ENCODE measurements around the gene SOX8. TPM values are rescaled to one million over a fixed set of nuclear protein-coding genes. Genes with fewer than 3 reads are reported as not detected.

The SOX8 gene
- polyA plus RNA-seq, 3 donors, result not detected

GRCh38 chr16:1006781-1007180, 25.2 kb downstream of the SOX8 start:
- TF ChIP-seq, protein P1, sequence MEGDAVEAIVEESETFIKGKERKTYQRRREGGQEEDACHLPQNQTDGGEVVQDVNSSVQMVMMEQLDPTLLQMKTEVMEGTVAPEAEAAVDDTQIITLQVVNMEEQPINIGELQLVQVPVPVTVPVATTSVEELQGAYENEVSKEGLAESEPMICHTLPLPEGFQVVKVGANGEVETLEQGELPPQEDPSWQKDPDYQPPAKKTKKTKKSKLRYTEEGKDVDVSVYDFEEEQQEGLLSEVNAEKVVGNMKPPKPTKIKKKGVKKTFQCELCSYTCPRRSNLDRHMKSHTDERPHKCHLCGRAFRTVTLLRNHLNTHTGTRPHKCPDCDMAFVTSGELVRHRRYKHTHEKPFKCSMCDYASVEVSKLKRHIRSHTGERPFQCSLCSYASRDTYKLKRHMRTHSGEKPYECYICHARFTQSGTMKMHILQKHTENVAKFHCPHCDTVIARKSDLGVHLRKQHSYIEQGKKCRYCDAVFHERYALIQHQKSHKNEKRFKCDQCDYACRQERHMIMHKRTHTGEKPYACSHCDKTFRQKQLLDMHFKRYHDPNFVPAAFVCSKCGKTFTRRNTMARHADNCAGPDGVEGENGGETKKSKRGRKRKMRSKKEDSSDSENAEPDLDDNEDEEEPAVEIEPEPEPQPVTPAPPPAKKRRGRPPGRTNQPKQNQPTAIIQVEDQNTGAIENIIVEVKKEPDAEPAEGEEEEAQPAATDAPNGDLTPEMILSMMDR (IDR thresholded peaks at IDR 0.05), result no peak

DNA sequence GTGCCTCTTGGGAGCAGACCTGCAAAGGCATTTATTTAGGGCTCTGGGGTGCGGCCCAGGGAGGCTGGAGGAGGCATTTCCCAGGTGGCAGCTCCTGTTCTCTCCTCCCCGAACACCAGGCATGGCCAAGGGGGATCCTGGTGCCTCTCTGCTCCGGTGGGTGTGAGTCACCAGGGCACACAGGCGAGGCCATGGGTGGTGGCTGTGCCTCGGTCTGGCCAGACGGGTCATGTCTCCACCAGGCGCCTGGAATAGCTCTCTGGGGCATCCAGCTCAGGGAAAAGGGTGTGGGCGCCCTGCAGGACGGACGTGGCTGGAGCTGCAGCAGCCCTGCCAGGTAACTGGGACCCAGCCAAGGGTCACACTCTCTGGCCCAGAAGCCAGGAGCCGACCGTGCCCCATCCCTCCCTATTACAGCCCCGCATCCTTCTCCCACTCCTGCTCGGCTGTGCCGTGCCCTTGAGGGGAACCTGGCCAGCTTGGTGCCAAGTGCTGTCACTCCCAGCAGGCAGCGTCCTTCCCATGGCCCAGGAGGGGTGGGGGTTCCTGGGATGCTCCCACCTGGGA, 25.8 kb downstream of the SOX8 start:
- Mint-ChIP-seq H3K27ac (no peak overlapping the region), H3K4me3 (no peak overlapping the region), H3K4me1 (no peaks in the 10 kb centered on the region), H3K27me3 (ENCODE audit: low read depth in 3 of 3) (peaks cover 7 to 15% (median 9%) of the 10 kb centered on the region in 3 donors), H3K9me3 (peaks cover 0 to 5% (median 0%) of the 10 kb centered on the region in 7 donors), H3K36me3 (no peaks in the 10 kb centered on the region)
- H3K4me2 ChIP-seq (replicated peaks; ENCODE audit: extremely low read depth, low read length, poor library complexity, severe bottlenecking), result no peak overlapping the region
- H2AFZ ChIP-seq (ENCODE audit: insufficient read depth, low read depth, low read length, poor library complexity, severe bottlenecking), result no peak overlapping the region
- H3K4me1 ChIP-seq (ENCODE audit: control insufficient read depth in 1 of 2, insufficient read depth in 2 of 2, low read length in 2 of 2), result no peaks in the 10 kb centered on the region
- no peaks in the 10 kb centered on the region for H3K27me3 ChIP-seq (ENCODE audit: control insufficient read depth in 2 of 2, insufficient read depth in 2 of 2, low read length in 2 of 2)
- WGBS (ENCODE audit: insufficient coverage), result 94% methylated on average over 15 of the region's 16 CpGs
- H3K79me2 ChIP-seq (ENCODE audit: insufficient read depth, low read length), result no peaks in the 10 kb centered on the region
- H3K9me3 ChIP-seq (replicated peaks in 1 of 2; ENCODE audit: control insufficient read depth in 1 of 2, insufficient read depth in 1 of 2, low read length in 2 of 2), result no peaks in the 10 kb centered on the region
- intact Hi-C loops (cut with micrococcal nuclease), result no loop called here
- H3K4me3 ChIP-seq (replicated peaks in 1 of 3; ENCODE audit: low read depth in 2 of 3, low read length in 3 of 3), result no peak overlapping the region
- H3K36me3 ChIP-seq (replicated peaks in 1 of 2; ENCODE audit: control insufficient read depth in 1 of 2, insufficient read depth in 2 of 2, low read length in 2 of 2), result no peaks in the 10 kb centered on the region
- no peak overlapping the region for H3K27ac ChIP-seq (ENCODE audit: low read depth in 1 of 2, low read length in 2 of 2)
- TF ChIP-seq, protein P1 (IDR thresholded peaks at IDR 0.05), result no peak
- no peaks in the 10 kb centered on the region for H4K20me1 ChIP-seq (ENCODE audit: insufficient read depth, low read length)
- DNase-seq, result no peak
- no peak overlapping the region for H3K9ac ChIP-seq (ENCODE audit: insufficient read depth, low read length, poor library complexity, severe bottlenecking)

More at GRCh38 chr16:1006781-1007180, 25.2 kb downstream of the SOX8 start:
- Mint-ChIP-seq H3K4me3 (no peak overlapping the region), H3K4me1 (no peaks in the 10 kb centered on the region), H3K9me3 (peaks cover 0 to 5% (median 0%) of the 10 kb centered on the region in 7 donors), H3K27me3 (ENCODE audit: low read depth in 3 of 3) (peaks cover 4 to 15% (median 9%) of the 10 kb centered on the region in 3 donors), H3K27ac (no peak overlapping the region), H3K36me3 (no peaks in the 10 kb centered on the region)
- 95% methylated on average over 22 of the region's 25 CpGs for WGBS (ENCODE audit: insufficient coverage)
- Histone ChIP-seq H3K4me2 (replicated peaks; ENCODE audit: extremely low read depth, low read length, poor library complexity, severe bottlenecking) (no peak overlapping the region), H3K36me3 (replicated peaks in 1 of 2; ENCODE audit: control insufficient read depth in 1 of 2, insufficient read depth in 2 of 2, low read length in 2 of 2) (no peaks in the 10 kb centered on the region), H3K9ac (ENCODE audit: insufficient read depth, low read length, poor library complexity, severe bottlenecking) (no peak overlapping the region), H3K27ac (ENCODE audit: low read depth in 1 of 2, low read length in 2 of 2) (no peak overlapping the region), H2AFZ (ENCODE audit: insufficient read depth, low read depth, low read length, poor library complexity, severe bottlenecking) (no peak overlapping the region), H3K79me2 (ENCODE audit: insufficient read depth, low read length) (no peaks in the 10 kb centered on the region), H3K4me3 (replicated peaks in 1 of 3; ENCODE audit: low read depth in 2 of 3, low read length in 3 of 3) (no peak overlapping the region), H3K27me3 (ENCODE audit: control insufficient read depth in 2 of 2, insufficient read depth in 2 of 2, low read length in 2 of 2) (no peaks in the 10 kb centered on the region), H3K9me3 (replicated peaks in 1 of 2; ENCODE audit: control insufficient read depth in 1 of 2, insufficient read depth in 1 of 2, low read length in 2 of 2) (no peaks in the 10 kb centered on the region), H3K4me1 (ENCODE audit: control insufficient read depth in 1 of 2, insufficient read depth in 2 of 2, low read length in 2 of 2) (no peaks in the 10 kb centered on the region), H4K20me1 (ENCODE audit: insufficient read depth, low read length) (no peaks in the 10 kb centered on the region)
- intact Hi-C loops (cut with micrococcal nuclease), result no loop called here
- no peak for DNase-seq
